Measurements from ENCODE around the gene EPHA1. TPM values are rescaled to one million over a fixed set of nuclear protein-coding genes. Genes with fewer than 3 reads are reported as not detected.

Gene EPHA1
- polyA plus RNA-seq, 1 experiment, result 0.09 TPM

GRCh38 chr7:143346018-143346417 is 62.6 kb downstream of the EPHA1 start:
- H3K9me3 ChIP-seq (ENCODE audit: control insufficient read depth, insufficient read depth, low read length), result no peaks in the 10 kb centered on the region; the same call in 1 of the 2 replicates
- no peak for TF ChIP-seq CTCF (IDR thresholded peaks at IDR 0.05; ENCODE audit: low read depth, low read length)
- ChIA-PET CTCF (interaction anchor here (1.0 to 1.5 kb wide), 4 partner anchors 11 to 56 kb away, joined by 3 to 16 read pairs (median 6); no protein-coding TSS in a partner anchor), POLR2A (interaction anchor here (0.6 kb wide), 1 partner anchor 38 kb away, joined by 3 read pairs; no protein-coding TSS in a partner anchor)
- peaks cover 39% of the 10 kb centered on the region for H3K27me3 ChIP-seq (ENCODE audit: control insufficient read depth, insufficient read depth, low read length)
- H3K27ac ChIP-seq (ENCODE audit: low read depth, low read length), result no peak overlapping the region
- H3K4me3 ChIP-seq (ENCODE audit: low read depth, low read length), result no peak overlapping the region
- no peak for DNase-seq (ENCODE audit: low read depth, low spot score)

GRCh38 chr7:143345428-143345900 is 63.2 kb downstream of the EPHA1 start:
- Histone ChIP-seq H3K4me3 (ENCODE audit: low read depth, low read length) (no peak overlapping the region), H3K9me3 (ENCODE audit: control insufficient read depth, insufficient read depth, low read length) (no peaks in the 10 kb centered on the region; the same call in 1 of the 2 replicates), H3K27me3 (ENCODE audit: control insufficient read depth, insufficient read depth, low read length) (peaks cover 39% of the 10 kb centered on the region), H3K27ac (ENCODE audit: low read depth, low read length) (no peak overlapping the region)
- ChIA-PET POLR2A (interaction anchor here (0.6 kb wide), 1 partner anchor 39 kb away, joined by 3 read pairs; no protein-coding TSS in a partner anchor), CTCF (interaction anchor here (0.8 to 1.5 kb wide), 8 partner anchors 9 to 105 kb away, joined by 3 to 16 read pairs (median 4); no protein-coding TSS in a partner anchor)
- peak; percentile 57 for TF ChIP-seq CTCF (IDR thresholded peaks at IDR 0.05; ENCODE audit: low read depth, low read length)
- no peak for DNase-seq (ENCODE audit: low read depth, low spot score)

GRCh38 chr7:143343596-143343995 is 65.1 kb downstream of the EPHA1 start:
- ChIA-PET CTCF (interaction anchor here (0.6 to 1.9 kb wide), 4 partner anchors 37 to 128 kb away, joined by 3 to 6 read pairs (median 5); no protein-coding TSS in a partner anchor), POLR2A (no interaction called here)
- Histone ChIP-seq H3K27me3 (ENCODE audit: control insufficient read depth, insufficient read depth, low read length) (peaks cover 35% of the 10 kb centered on the region), H3K9me3 (ENCODE audit: control insufficient read depth, insufficient read depth, low read length) (no peaks in the 10 kb centered on the region; the same call in 1 of the 2 replicates), H3K4me3 (ENCODE audit: low read depth, low read length) (no peak overlapping the region), H3K27ac (ENCODE audit: low read depth, low read length) (no peak overlapping the region)
- TF ChIP-seq CTCF (IDR thresholded peaks at IDR 0.05; ENCODE audit: low read depth, low read length), result no peak
- no peak for DNase-seq (ENCODE audit: low read depth, low spot score)

- no peak overlapping the region for H3K4me3 ChIP-seq (ENCODE audit: low read depth, low read length)
- peaks cover 23% of the 10 kb centered on the region for H3K27me3 ChIP-seq (ENCODE audit: control insufficient read depth, insufficient read depth, low read length)
- no peak for TF ChIP-seq CTCF (IDR thresholded peaks at IDR 0.05; ENCODE audit: low read depth, low read length)
- ChIA-PET CTCF (interaction anchor here (1.9 kb wide), 1 partner anchor 76 kb away, joined by 5 read pairs; no protein-coding TSS in a partner anchor), POLR2A (no interaction called here)
- no peak for DNase-seq (ENCODE audit: low read depth, low spot score)
- H3K27ac ChIP-seq (ENCODE audit: low read depth, low read length), result no peak overlapping the region
- no peaks in the 10 kb centered on the region; the same call in 1 of the 2 replicates for H3K9me3 ChIP-seq (ENCODE audit: control insufficient read depth, insufficient read depth, low read length)
Observed at GRCh38 chr7:143341842-143342241, 66.8 kb downstream of the EPHA1 start.

Small RNA genes lying within 50 kb of the gene (small RNA-seq; reads per million reads assigned to genes)
- 1.6 reads per million for gene MIR6892 (ENCODE audit: insufficient read length, low read depth)

Other genes starting within 250 kb of the EPHA1 start
- gene TAS2R39, start 225.4 kb downstream of the EPHA1 start, polyA plus RNA-seq (2011; rRNA removed), result not detected in 2 replicates
- not detected in 2 replicates for gene TAS2R40, start 186.8 kb downstream of the EPHA1 start, polyA plus RNA-seq (2011; rRNA removed)
- 100 and 116 TPM in 2 replicates for gene GSTK1, start 145.4 kb downstream of the EPHA1 start, polyA plus RNA-seq (2011; rRNA removed)
- gene TMEM139, start 123.9 kb downstream of the EPHA1 start, polyA plus RNA-seq (2011; rRNA removed), result not detected in 2 replicates
- 18.6 and 21.8 TPM in 2 replicates for gene CASP2, start 120.5 kb downstream of the EPHA1 start, polyA plus RNA-seq (2011; rRNA removed)
- gene CLCN1, start 92.7 kb downstream of the EPHA1 start, polyA plus RNA-seq (2011; rRNA removed), result not detected in 2 replicates
- gene FAM131B, start 46.1 kb downstream of the EPHA1 start, polyA plus RNA-seq (2011; rRNA removed), result 3.1 and 4.2 TPM in 2 replicates
- gene ZYX, start 27.5 kb downstream of the EPHA1 start, polyA plus RNA-seq (2011; rRNA removed), result 32.6 and 76.4 TPM in 2 replicates
- gene TAS2R60, start 34.6 kb upstream of the EPHA1 start, polyA plus RNA-seq (2011; rRNA removed), result not detected in 2 replicates
- not detected in 2 replicates for gene TAS2R41, start 69.0 kb upstream of the EPHA1 start, polyA plus RNA-seq (2011; rRNA removed)
- not detected in 2 replicates for gene CTAGE15, start 162.9 kb upstream of the EPHA1 start, polyA plus RNA-seq (2011; rRNA removed)
- gene TCAF2, start 212.1 kb upstream of the EPHA1 start, polyA plus RNA-seq (2011; rRNA removed), result 2.5 and 2.6 TPM in 2 replicates

All from AG04450 (cell line).